GM04504 (cell line): ENCODE measurements around the gene FASTKD1.
"Not testable (repeated sequence)": the region's sequence is repeated elsewhere in the genome, so short reads cannot be mapped to it uniquely, and the experiment has no call there.

Experiments
- DNase-seq: peaks from one replicate; pipeline ENCODE4 v3.0.0-alpha.2; 2012; ENCODE audit warnings: low read depth

The FASTKD1 gene

GRCh38 chr2:169573160-169573973 lies at the start of gene FASTKD1:
FASTKD1 (minus strand) TSS chr2:169573865; CDS start chr2:169572029, 1,836 bp downstream.
- DNase-seq: peak; percentile 65

GRCh38 chr2:169623235-169623634 lies 49.6 kb upstream of the FASTKD1 start:
- no peak for DNase-seq

- DNase-seq: no peak
Measured at GRCh38 chr2:169620509-169620908, 46.8 kb upstream of the FASTKD1 start.

GRCh38 chr2:169619946-169620345 lies 46.3 kb upstream of the FASTKD1 start:
- DNase-seq: no peak

- DNase-seq: not testable (repeated sequence)
Measured at GRCh38 chr2:169615982-169616381, 42.3 kb upstream of the FASTKD1 start.

- DNase-seq: no peak
Measured at GRCh38 chr2:169613876-169614275, 40.2 kb upstream of the FASTKD1 start.

- no peak for DNase-seq
Measured at GRCh38 chr2:169609264-169609663, 35.6 kb upstream of the FASTKD1 start.

- DNase-seq: no peak
Measured at GRCh38 chr2:169599568-169599967, 25.9 kb upstream of the FASTKD1 start.

GRCh38 chr2:169598982-169599381 lies 25.3 kb upstream of the FASTKD1 start:
- no peak for DNase-seq

- not testable (repeated sequence) for DNase-seq
Measured at GRCh38 chr2:169596546-169596945, 22.9 kb upstream of the FASTKD1 start.

- DNase-seq: no peak
Measured at GRCh38 chr2:169590804-169591203, 17.1 kb upstream of the FASTKD1 start.

GRCh38 chr2:169585673-169586072 lies 12.0 kb upstream of the FASTKD1 start:
- DNase-seq: no peak

GRCh38 chr2:169584005-169584877 lies 10.6 kb upstream of the FASTKD1 start, which contains the start of gene PPIG:
PPIG (plus strand) TSS chr2:169584351; CDS start chr2:169604042, 19,691 bp downstream.
- peak; percentile 73 for DNase-seq

GRCh38 chr2:169583518-169583917 lies 9.9 kb upstream of the FASTKD1 start:
- no peak for DNase-seq

GRCh38 chr2:169582552-169583266 lies 9.0 kb upstream of the FASTKD1 start:
- not testable (repeated sequence) for DNase-seq

- no peak for DNase-seq
Measured at GRCh38 chr2:169579044-169579443, 5.4 kb upstream of the FASTKD1 start.

GRCh38 chr2:169575264-169575663 lies 1.6 kb upstream of the FASTKD1 start:
- DNase-seq: not testable (repeated sequence)

GRCh38 chr2:169574539-169574938 lies 874 bp upstream of the FASTKD1 start:
- DNase-seq: not testable (repeated sequence)

GRCh38 chr2:169573974-169574299 lies 272 bp upstream of the FASTKD1 start:
- no peak for DNase-seq

- DNase-seq: no peak
Measured at GRCh38 chr2:169572821-169573159, 875 bp downstream of the FASTKD1 start.

- no peak for DNase-seq
Measured at GRCh38 chr2:169572189-169572588, 1.5 kb downstream of the FASTKD1 start.

- DNase-seq: no peak
Measured at GRCh38 chr2:169571571-169571970, 2.1 kb downstream of the FASTKD1 start.
